Calu3 (cell line): Measurements from ENCODE around the gene HMGB2. TPM values are rescaled to one million over a fixed set of nuclear protein-coding genes. Genes with fewer than 3 reads are reported as not detected.

Experiments
- BruUV-seq: library from RNA; stranded (reverse); fragments of 400-500 nt; replicated peaks from 2 replicates; lab custom pipeline; 2021; lab: Mats Ljungman, UMichigan
- CTCF ChIA-PET: fragments of 300-600 bp; sonication (Branson Sonifier 250); formaldehyde crosslinking; loops from one replicate; lab custom pipeline; 2022; ENCODE audit warnings: antibody characterized with exemption; lab: Charles Lee
- DNase-seq: peaks from one replicate; pipeline ENCODE4 v3.0.0; 2022
- H3K27ac Mint-ChIP-seq: one replicate; pipeline ENCODE4 v1.8.0; 2022; ENCODE audit warnings: mixed read lengths; ENCODE audit not compliant: unreplicated experiment
- H3K27me3 Mint-ChIP-seq: one replicate; pipeline ENCODE4 v1.8.0; 2022; ENCODE audit warnings: mixed read lengths; ENCODE audit not compliant: unreplicated experiment
- H3K36me3 Mint-ChIP-seq: one replicate; pipeline ENCODE4 v1.8.0; 2022; ENCODE audit warnings: mild to moderate bottlenecking, moderate library complexity, mixed read lengths; ENCODE audit not compliant: insufficient read depth, unreplicated experiment
- H3K4me1 Mint-ChIP-seq: one replicate; pipeline ENCODE4 v1.8.0; 2022; ENCODE audit warnings: mild to moderate bottlenecking, low read depth, mixed read lengths; ENCODE audit not compliant: unreplicated experiment
- H3K4me3 Mint-ChIP-seq: one replicate; pipeline ENCODE4 v1.8.0; 2022; ENCODE audit warnings: mild to moderate bottlenecking, low read depth, moderate library complexity, mixed read lengths; ENCODE audit not compliant: unreplicated experiment
- H3K9me3 Mint-ChIP-seq: one replicate; pipeline ENCODE4 v1.8.0; 2022; ENCODE audit warnings: low read depth, mixed read lengths; ENCODE audit not compliant: unreplicated experiment
- CTCF ChIP-seq: fragments of 200-600 bp; IDR thresholded peaks from one replicate; pipeline ENCODE4 v1.8.0; 2022; ENCODE audit warnings: antibody characterized with exemption; ENCODE audit not compliant: unreplicated experiment
- intact Hi-C: fragments of 100-400 bp; cut with micrococcal nuclease; formaldehyde crosslinking; loops from one replicate; pipeline ENCODE4 v1.10.0; 2022; ENCODE audit not compliant: unreplicated experiment
- total RNA-seq: library from RNA; stranded (reverse); gene quantifications from 2 replicates; pipeline ENCODE4 v1.2.3, GENCODE V29; 2022

Gene HMGB2
- total RNA-seq, 1 experiment from 2014 or later = 128 TPM

GRCh38 chr4:173288698-173289352 is 45.3 kb downstream of the HMGB2 start:
- no TSS peak for BruUV-seq
- intact Hi-C loops = loop anchor here (1.0 kb wide), 1 partner anchor 12 kb away; no protein-coding TSS in a partner anchor
- Mint-ChIP-seq H3K36me3 (no peaks in the 10 kb centered on the region), H3K4me3 (peak overlapping the region; percentile 48), H3K4me1 (peaks cover 18% of the 10 kb centered on the region), H3K9me3 (peaks cover 3% of the 10 kb centered on the region), H3K27ac (peak overlapping the region; percentile 44), H3K27me3 (no peaks in the 10 kb centered on the region)
- no peak for TF ChIP-seq CTCF
- no peak for DNase-seq
- CTCF ChIA-PET = interaction anchor here (0.7 to 1.0 kb wide), 2 partner anchors 12 to 275 kb away, joined by 4 read pairs; no protein-coding TSS in a partner anchor

GRCh38 chr4:173288296-173288695 is 45.9 kb downstream of the HMGB2 start:
- Mint-ChIP-seq H3K4me3 (peak overlapping the region; percentile 48), H3K9me3 (peaks cover 3% of the 10 kb centered on the region), H3K36me3 (no peaks in the 10 kb centered on the region), H3K27ac (peak overlapping the region; percentile 44), H3K27me3 (no peaks in the 10 kb centered on the region), H3K4me1 (peaks cover 18% of the 10 kb centered on the region)
- BruUV-seq = no TSS peak
- TF ChIP-seq CTCF = no peak
- CTCF ChIA-PET = no interaction called here
- peak; percentile 66 for DNase-seq
- intact Hi-C loops = loop anchor here (1.0 kb wide), 1 partner anchor 13 kb away; no protein-coding TSS in a partner anchor

GRCh38 chr4:173287486-173287885 is 46.7 kb downstream of the HMGB2 start:
- H3K4me3 Mint-ChIP-seq = no peak overlapping the region
- H3K27me3 Mint-ChIP-seq = no peaks in the 10 kb centered on the region
- no peak overlapping the region for H3K27ac Mint-ChIP-seq
- CTCF ChIA-PET = no interaction called here
- no TSS peak for BruUV-seq
- H3K9me3 Mint-ChIP-seq = peaks cover 3% of the 10 kb centered on the region
- H3K4me1 Mint-ChIP-seq = peaks cover 18% of the 10 kb centered on the region
- DNase-seq = no peak
- TF ChIP-seq CTCF = no peak
- intact Hi-C loops = no loop called here
- no peaks in the 10 kb centered on the region for H3K36me3 Mint-ChIP-seq

GRCh38 chr4:173284463-173284862 is 49.7 kb downstream of the HMGB2 start:
- DNase-seq = no peak
- no peak overlapping the region for H3K27ac Mint-ChIP-seq
- no peak for TF ChIP-seq CTCF
- intact Hi-C loops = no loop called here
- no peaks in the 10 kb centered on the region for H3K27me3 Mint-ChIP-seq
- peaks cover 15% of the 10 kb centered on the region for H3K4me1 Mint-ChIP-seq
- no peak overlapping the region for H3K4me3 Mint-ChIP-seq
- H3K36me3 Mint-ChIP-seq = no peaks in the 10 kb centered on the region
- H3K9me3 Mint-ChIP-seq = peaks cover 3% of the 10 kb centered on the region
- CTCF ChIA-PET = interaction anchor here (0.6 kb wide), 1 partner anchor 56 kb away, joined by 4 read pairs; no protein-coding TSS in a partner anchor
- BruUV-seq = no TSS peak
